ENCODE results near the gene CYP2E1.
"Not testable (repeated sequence)": the region's sequence is repeated elsewhere in the genome, so short reads cannot be mapped to it uniquely, and the experiment has no call there.

The CYP2E1 gene

GRCh38 chr10:133532871-133533270 is 5.7 kb downstream of the CYP2E1 start:
- Histone ChIP-seq H3K4me3 (ENCODE audit: low read depth, low read length) (no peak overlapping the region), H3K9me3 (no peaks in the 10 kb centered on the region), H3K4me1 (no peaks in the 10 kb centered on the region), H3K36me3 (no peaks in the 10 kb centered on the region), H3K27me3 (peaks cover 40% of the 10 kb centered on the region)
- TF ChIP-seq CTCF (IDR thresholded peaks at IDR 0.05; ENCODE audit: low read depth, low read length): no peak
- DNase-seq: no peak

GRCh38 chr10:133534417-133534816 is 7.3 kb downstream of the CYP2E1 start:
- H3K9me3 ChIP-seq: no peaks in the 10 kb centered on the region
- no peak for TF ChIP-seq CTCF (IDR thresholded peaks at IDR 0.05; ENCODE audit: low read depth, low read length)

GRCh38 chr10:133536198-133536597 is 9.0 kb downstream of the CYP2E1 start:
- no peak for DNase-seq
- no peak overlapping the region for H3K4me3 ChIP-seq (ENCODE audit: low read depth, low read length)
- H3K4me1 ChIP-seq: no peaks in the 10 kb centered on the region
- no peaks in the 10 kb centered on the region for H3K9me3 ChIP-seq
- H3K27me3 ChIP-seq: peaks cover 8% of the 10 kb centered on the region
- no peak for TF ChIP-seq CTCF (IDR thresholded peaks at IDR 0.05; ENCODE audit: low read depth, low read length)
- no peaks in the 10 kb centered on the region for H3K36me3 ChIP-seq

More at GRCh38 chr10:133534417-133534816, 7.3 kb downstream of the CYP2E1 start:
- H3K27me3 ChIP-seq: peaks cover 25% of the 10 kb centered on the region
- no peak for DNase-seq
- no peaks in the 10 kb centered on the region for H3K4me1 ChIP-seq
- no peak overlapping the region for H3K4me3 ChIP-seq (ENCODE audit: low read depth, low read length)
- no peaks in the 10 kb centered on the region for H3K36me3 ChIP-seq

GRCh38 chr10:133537546-133538545 is 10.7 kb downstream of the CYP2E1 start:
- DNase-seq: no peak
- no peak for TF ChIP-seq CTCF (IDR thresholded peaks at IDR 0.05; ENCODE audit: low read depth, low read length)
- no peaks in the 10 kb centered on the region for H3K36me3 ChIP-seq
- H3K4me3 ChIP-seq (ENCODE audit: low read depth, low read length): no peak overlapping the region
- H3K27me3 ChIP-seq: no peaks in the 10 kb centered on the region
- no peaks in the 10 kb centered on the region for H3K9me3 ChIP-seq
- H3K4me1 ChIP-seq: no peaks in the 10 kb centered on the region

- not testable (repeated sequence) for H3K27me3 ChIP-seq; H3K9me3 ChIP-seq; H3K36me3 ChIP-seq; H3K4me3 ChIP-seq (ENCODE audit: low read depth, low read length); H3K4me1 ChIP-seq; DNase-seq
These were observed 14.3 kb downstream of the CYP2E1 start for GRCh38 chr10:133541441-133541975.

- H3K27me3 ChIP-seq: no peaks in the 10 kb centered on the region
- TF ChIP-seq CTCF (IDR thresholded peaks at IDR 0.05; ENCODE audit: low read depth, low read length): no peak
- H3K36me3 ChIP-seq: no peaks in the 10 kb centered on the region
- no peak overlapping the region for H3K4me3 ChIP-seq (ENCODE audit: low read depth, low read length)
- H3K9me3 ChIP-seq: no peaks in the 10 kb centered on the region
- no peak for DNase-seq
- no peaks in the 10 kb centered on the region for H3K4me1 ChIP-seq
These were observed 17.3 kb downstream of the CYP2E1 start for GRCh38 chr10:133544506-133544905.
